RPMI7951 (cell line): Measurements from ENCODE around the gene SLC6A7. TPM values are rescaled to one million over a fixed set of nuclear protein-coding genes. Genes with fewer than 3 reads are reported as not detected.
A peak's percentile ranks its signal among the peaks of the same experiment; 100 is the strongest.

Experiments
- DNase-seq: peaks from one replicate; pipeline ENCODE4 v3.0.0-alpha.2; 2012; ENCODE audit warnings: low read depth
- total RNA-seq: library from RNA; depleted of rRNA; stranded (reverse); fragments of >200 nt; shearing (Covaris generic); gene quantifications from 2 replicates; pipeline ENCODE4 v1.2.3, GENCODE V29; 2014

Gene SLC6A7
- total RNA-seq, 1 experiment from 2014 or later: not detected

DNA sequence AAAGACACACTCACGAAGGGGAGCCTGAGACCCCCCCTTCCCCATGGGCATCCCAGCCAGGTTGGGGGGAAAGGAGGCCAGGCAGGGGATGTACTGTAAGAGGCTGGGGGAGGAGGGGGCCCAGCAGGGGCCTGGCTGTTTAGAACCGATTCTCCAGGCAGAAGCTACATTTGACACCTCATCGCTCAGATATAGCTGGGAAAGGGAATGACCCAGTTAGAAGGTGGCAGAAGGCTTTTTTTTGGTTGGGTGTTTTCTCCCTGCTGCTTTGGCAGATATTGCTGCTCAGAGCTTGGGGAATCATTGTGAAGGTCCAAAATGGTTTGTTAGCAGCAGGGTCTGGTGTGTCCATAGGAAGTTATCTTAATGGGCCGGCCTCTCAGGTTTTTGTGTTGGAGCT is 17.3 kb upstream of the SLC6A7 start:
- DNase-seq: no peak

DNA sequence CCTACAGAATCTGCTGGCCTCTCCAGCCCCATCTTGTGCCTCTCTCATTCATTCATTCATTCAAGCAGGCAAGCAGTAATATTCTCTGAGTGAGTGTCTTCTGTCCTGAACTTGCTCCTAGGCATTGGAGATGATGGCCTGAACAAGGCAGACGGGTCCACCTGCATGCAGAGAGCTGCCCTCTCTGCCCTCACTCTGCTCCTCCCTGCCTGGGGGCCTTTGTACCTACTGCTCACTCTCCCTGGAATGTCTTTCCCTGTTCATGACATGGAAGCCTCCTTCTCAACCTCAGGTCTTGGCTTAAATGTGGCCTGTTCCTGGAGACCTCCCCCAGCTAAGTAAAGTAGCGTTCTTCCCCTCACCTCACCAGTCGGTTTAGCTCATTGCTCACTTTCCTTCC is 16.7 kb upstream of the SLC6A7 start:
- no peak for DNase-seq

DNA sequence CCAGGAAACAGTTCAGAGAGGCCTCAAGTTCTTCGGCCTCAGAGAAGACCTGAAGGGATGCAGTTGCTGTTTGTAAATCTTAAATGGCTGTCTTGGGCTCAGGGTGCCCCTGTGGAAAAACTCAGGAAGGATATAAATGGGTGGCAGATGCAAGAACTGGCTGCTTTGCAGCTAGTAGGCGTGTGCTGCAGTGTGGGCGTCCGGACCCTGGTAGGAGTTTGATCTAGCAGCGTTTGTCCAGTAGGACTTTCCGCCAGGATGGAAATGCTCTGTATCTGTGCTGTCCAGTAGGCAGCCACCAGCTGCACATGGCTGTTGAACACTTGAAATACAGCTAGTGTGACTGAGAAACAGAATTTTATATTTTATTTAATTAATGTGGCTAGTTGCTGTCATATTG is 15.6 kb upstream of the SLC6A7 start:
- DNase-seq: no peak

DNA sequence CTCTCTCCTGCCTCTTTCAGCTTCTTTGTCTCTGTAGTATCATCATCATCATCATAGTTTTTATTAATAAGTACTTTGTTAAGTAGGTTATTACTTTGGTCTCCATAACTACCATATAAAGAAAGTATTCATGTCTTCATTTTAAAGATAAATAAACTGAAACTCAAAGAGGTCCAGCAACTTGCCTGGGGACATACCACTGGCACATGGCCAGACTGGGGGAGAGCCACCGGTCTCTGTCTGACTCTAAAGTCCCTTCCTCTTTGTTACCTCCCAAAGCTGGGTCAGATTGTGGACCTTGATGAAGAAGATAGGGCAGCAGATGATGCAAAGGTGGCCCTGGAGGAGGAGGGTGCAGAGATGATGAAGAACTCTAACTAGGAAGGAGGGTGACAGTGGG is 14.8 kb upstream of the SLC6A7 start:
- peak; percentile 26 for DNase-seq

DNA sequence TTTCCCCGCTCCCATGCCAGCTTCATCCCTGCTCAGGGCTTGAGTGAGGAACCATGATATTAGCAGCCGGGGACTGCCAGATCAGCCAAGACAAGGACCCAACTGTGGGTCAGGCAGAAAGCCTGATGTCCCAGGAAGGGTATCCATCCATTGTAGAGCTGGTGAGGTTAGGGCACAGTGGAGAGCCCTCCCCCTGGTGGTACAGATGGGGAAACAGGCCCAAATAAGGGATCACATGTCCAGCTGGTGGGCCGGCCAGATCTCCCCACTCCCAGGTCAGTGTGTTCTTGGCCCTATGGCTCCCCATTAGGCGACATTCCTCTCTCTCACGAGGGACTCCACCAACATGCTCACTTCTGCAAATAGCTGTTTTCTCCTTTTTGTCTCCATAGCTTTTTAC is 14.3 kb upstream of the SLC6A7 start:
- DNase-seq: peak; percentile 65

DNA sequence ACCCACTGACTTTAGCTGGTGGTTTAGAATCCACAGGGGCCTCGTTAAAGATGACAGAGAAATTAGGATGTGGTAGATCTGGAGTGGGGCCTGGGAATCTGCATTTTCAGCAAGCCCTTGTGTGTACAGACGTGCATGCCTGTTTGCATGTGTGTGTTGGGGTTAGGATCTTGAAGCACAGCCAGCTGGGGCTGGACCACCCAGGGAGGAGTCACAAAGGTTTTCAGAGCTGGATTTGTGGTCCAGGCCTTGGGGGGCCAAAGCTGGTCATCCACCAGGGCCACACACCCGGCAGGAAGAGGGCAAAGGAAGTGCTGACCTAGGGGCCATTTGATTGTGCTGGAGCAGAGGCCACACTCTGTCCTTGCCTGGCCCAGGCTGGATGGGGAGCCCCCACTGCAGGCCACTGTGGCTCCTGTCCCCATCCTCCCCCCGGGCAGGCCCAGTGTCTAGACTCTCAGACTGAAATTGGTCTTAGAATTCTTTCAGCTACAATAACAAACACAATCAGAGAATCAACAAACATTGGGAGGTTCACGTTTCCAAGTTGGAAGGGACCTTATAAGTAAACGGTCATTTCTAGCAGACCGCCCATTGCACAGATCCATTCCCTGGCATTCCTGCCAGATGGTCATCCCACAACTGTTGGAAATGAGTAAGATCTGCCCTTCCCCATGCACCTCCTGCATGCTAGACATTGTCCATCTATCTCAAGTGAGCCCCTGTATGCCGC is 13.0 kb upstream of the SLC6A7 start:
- DNase-seq: no peak

DNA sequence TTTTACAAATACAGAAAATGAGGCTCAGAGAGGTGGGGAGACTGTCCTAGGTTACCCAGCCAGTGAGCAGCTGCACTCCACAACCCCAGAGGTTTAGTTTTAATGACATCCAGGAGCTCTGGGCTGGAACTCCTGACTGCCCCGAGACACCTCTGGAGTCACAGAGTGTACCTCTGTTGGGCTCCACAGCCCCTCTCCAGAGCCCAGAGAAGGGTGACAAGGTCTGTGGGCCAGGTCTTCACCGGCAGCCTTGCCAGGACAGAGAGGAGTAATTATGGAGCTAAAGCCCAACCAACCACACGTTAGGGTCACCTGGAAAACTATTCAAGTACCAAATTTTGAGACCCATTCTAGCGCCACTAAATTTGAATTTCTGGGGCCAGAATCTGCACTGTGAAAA is 12.1 kb upstream of the SLC6A7 start:
- DNase-seq: no peak

DNA sequence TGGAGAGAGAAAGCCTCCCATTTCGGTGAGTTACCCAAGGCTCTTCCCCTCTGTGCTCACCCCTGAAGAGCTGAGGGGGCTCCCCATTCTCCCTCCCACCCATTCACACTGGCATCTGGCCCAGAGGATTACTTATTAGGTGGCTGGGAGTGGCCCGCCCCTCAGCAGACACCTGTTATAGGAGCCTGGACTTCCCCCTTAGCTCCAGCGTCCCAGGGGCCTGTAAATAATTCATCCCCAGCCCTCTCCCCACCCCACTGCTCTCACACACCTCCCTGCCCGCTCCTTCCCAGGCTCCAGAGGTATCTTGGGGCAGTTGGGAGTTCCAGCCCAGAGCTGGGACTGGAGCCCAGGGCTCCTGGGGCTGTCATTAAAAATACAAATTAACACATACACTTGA is 11.6 kb upstream of the SLC6A7 start:
- no peak for DNase-seq

DNA sequence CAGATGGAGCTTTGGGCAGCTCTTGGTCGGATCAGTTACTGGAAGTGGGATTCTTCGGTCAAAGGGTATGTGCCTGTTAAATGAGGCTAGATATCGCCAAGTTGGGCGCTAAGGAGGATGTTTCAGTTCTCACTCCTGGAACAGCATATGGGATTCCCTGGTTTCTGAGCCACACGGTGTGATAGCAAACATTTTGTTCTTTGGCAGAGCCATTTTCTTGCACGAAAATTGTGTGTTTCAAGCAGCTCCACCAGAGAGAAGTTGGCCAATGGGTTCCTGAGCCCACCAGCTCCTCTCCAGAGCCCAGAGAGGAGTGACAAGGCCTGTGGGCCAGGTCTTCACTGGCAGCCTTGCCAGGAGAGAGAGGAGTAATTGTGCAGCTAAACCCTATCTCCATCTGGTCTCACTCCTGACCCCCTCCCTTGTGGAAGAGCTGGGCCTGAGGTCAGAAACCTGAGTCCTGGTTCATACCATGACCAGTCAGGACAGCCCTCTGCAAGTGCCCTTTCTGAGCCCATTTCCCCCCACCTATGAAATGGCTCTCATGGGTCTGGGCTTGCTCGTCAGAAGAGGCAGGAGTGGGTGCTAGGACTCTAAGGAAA is 10.7 kb upstream of the SLC6A7 start:
- no peak for DNase-seq

DNA sequence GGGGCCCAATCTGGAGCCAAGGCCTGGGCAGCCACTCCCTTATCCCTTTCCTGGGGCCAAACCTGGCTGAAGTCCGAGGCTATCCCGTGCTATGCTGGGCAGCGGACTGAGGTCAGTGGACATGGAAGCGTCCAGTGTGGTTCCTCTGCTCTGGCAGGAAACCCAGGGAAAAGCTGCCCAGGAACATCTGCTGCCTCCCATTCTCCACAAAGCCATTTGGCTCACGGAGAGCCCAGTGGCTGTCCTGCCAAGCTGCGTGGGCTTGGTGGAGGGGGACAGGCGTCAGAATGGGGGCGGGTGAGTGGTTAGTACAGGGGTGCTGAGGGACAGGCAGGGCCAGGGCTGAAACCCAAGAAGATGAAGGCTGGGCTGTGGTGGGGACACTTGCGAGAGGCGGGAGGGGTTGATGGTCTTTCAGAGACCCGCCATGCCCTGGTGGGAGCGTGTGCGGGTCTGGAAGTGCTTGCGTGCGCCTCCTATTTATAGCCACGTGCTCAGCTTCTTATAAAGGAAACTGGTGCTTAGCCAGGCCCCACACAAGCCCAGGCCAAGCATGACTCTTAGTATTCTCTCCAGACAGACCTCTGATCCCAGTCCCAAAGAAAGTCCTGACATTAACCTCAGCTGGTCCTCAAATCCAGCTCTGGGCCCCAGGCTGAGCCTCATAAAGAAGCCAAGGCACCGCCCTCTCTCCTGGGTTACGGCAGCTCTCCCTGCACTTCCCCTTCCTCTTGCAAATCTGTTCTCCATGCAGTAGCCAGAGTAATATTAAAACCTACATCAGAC is 9.4 kb upstream of the SLC6A7 start:
- DNase-seq: no peak

DNA sequence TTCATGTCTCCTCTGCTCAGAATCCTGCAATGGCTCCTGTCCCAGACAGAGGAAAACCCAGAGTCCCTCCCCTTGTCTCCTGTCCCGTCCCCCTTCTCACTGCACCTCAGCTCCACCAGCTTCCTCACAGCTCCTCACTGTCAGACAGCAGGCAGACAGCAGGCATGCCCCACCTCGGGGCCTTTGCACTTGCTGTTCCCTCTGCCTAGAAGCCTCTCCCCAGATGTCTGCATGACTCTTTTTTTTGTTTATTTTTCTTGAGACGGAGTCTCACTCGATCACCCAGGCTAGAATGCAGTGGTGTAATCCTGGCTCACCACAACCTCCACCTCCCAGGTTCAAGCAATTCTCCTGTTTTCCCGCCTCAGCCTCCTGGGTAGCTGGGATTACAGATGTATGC is 8.8 kb upstream of the SLC6A7 start:
- peak; percentile 19 for DNase-seq

DNA sequence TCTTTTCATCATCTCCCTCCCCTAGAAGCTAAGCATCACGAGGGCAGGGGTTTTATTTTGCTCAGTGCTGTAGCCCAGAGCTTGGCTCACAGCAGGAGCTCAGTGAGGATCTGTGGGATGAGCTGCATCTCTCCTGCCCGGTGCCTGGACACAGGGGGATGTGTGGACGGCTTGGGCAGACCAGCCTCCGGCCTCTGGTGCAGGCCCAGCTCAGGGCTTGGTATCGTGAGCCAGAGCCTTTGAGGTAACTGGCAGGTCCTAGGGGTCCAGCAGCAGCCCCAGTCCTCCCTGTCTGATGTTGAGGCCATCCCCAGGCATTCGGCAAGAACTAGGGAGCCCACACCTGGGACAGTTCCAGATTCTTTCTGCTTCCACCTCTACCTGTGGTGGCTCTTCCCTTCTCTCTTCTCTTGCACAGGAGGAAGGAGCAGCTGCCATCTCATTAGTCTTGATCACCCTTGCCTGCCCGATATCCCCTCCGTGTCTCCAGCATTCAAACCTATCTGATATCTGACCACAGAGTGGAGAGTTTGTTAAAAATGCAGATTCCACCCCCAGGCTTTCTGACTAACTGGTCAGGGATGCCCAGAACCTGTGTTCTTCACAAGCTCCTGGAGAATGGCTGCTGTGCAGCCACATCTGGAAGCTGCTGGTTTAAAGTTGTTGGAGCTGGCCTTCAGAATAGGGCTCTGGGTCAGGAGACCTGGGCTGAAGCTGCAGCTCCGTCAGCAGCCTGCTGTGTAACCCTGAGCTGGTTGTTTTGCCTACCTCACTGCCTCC is 7.9 kb upstream of the SLC6A7 start:
- DNase-seq: no peak

DNA sequence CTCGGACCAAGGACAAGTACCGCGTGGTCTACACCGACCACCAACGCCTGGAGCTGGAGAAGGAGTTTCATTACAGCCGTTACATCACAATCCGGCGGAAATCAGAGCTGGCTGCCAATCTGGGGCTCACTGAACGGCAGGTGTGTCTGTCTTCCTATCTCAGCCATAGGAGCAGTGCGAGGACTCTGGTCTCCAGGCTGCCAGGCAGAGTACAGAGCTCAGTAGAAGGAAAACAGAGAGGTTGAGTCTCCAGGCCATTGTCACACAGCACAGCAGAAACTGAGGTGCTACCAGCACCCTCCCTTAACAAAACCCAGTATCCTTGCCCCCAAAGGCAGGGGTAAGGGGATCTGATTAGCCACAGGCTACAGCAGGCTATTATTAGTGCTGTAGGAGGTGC is 7.1 kb upstream of the SLC6A7 start:
- no peak for DNase-seq

DNA sequence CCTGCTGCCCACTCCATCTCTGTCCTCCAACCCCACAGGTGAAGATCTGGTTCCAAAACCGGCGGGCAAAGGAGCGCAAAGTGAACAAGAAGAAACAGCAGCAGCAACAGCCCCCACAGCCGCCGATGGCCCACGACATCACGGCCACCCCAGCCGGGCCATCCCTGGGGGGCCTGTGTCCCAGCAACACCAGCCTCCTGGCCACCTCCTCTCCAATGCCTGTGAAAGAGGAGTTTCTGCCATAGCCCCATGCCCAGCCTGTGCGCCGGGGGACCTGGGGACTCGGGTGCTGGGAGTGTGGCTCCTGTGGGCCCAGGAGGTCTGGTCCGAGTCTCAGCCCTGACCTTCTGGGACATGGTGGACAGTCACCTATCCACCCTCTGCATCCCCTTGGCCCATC is 6.4 kb upstream of the SLC6A7 start:
- no peak for DNase-seq

DNA sequence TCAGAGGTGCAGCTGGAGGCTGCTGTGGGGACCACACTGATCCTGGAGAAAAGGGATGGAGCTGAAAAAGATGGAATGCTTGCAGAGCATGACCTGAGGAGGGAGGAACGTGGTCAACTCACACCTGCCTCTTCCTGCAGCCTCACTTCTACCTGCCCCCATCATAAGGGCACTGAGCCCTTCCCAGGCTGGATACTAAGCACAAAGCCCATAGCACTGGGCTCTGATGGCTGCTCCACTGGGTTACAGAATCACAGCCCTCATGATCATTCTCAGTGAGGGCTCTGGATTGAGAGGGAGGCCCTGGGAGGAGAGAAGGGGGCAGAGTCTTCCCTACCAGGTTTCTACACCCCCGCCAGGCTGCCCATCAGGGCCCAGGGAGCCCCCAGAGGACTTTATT is 5.9 kb upstream of the SLC6A7 start:
- no peak for DNase-seq

DNA sequence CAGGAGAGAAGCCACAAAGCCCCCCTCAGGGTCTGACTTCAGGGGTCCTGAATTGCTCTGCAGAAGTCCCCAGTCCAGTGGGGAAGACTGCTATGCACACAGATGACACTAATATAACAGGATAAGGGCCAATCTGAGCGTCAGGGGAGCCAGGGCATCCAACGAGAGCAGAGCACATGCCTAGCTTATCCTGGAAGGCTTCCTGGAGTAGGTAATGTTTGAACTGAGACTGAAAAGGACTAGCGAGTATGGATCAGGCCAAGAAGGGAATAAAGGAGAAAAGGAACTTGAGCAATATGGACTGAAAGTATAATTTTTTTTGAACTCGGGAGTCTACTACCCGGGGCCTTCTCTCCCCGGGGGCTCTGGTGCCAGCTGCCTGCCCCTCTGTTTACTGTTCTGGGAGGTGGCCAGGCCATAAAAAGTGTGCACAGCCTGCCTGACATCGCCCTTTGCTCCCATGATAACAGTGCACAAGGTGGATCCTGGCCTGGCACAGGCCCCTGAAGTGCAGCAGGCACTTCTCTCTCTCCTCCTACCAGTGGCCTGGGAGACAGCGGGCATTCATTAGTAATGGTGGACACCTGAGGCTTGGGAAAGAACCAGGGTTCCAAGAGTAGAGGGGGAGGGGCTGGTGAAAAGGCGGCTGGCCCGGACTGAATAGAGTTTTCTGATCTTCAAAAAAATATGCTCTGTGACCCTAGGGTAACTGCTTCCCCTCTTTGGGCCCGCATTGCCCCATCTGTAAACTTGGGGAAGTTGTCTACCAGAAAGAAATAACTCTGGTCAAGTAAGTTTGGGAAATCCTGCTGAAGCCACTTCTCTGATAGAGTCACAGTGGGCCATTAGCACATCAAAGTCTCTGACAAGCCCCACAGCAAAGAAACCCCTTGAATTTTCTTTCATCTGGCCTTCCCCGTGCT is 4.6 kb upstream of the SLC6A7 start:
- DNase-seq: no peak

DNA sequence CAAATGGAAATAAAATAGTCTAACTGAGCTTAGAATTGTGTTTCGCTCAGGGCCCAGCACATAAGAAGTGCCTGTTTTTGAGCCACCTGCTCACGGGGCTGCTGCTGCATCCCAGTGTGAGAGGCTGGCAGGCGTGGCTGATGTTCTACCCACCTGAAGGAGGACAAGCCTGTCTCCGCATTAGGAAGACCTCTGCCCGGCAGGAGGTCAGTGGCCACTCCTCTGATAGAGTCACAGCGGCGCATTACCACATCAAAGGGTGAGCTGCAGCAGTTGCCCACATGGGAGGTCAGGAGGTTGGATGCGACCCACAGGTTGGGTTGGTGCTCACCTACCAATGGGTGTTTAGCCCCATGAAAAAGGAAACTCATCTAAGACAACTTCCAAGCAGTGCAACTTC is 3.7 kb upstream of the SLC6A7 start:
- no peak for DNase-seq

DNA sequence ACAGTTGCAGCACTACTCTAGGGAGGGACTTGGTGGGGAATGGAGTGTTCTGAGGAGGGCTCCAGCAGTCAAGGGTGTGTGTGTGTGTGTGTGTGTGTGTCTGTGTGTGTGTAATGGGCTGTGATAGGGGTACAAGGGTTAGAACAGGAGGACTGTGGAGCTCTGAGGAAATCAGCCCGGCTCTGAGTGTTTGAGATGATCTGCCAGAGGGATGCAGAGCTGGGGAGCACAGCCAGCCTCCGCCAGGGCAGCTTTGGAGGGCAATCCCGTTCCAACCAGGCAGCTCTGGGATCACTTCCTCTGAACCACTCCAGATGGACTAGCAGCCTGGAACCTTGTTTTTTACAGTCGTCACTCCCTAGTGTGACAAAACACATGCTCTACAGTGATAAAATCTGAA is 3.0 kb upstream of the SLC6A7 start:
- DNase-seq: no peak

DNA sequence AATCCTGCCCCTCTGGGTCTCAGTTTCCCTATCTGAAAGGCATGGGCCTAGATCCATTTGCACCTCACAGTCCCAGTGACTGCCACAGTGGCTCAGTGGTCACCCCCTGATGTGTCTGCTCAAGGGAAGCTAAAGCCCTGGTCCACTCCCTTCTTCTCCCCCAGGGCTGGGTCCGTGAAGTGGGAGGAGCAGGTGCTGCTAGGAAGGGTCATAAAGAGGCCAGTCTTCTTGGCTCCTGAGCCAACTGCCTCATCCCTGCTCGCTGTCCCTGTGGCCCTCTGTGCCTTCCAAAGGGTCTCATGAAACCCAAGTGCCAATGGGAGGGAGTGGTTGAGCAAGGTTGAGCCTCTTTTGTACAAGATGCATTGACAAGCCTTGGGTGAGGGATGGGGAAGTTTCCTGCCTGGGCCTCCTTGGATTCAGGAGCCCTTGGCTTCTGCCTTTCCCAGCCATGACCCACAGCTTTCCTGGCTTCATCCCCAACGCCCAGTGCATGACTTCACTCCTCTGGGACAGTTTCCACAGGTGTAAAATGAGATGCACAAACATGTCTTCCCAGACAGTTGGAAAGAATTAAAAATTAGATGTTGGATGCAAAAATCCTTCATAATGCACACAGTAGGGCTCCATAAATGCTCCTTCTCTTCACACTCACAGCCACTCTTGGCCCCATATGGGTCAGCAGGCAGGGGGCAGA is 1.6 kb upstream of the SLC6A7 start:
- DNase-seq: no peak

DNA sequence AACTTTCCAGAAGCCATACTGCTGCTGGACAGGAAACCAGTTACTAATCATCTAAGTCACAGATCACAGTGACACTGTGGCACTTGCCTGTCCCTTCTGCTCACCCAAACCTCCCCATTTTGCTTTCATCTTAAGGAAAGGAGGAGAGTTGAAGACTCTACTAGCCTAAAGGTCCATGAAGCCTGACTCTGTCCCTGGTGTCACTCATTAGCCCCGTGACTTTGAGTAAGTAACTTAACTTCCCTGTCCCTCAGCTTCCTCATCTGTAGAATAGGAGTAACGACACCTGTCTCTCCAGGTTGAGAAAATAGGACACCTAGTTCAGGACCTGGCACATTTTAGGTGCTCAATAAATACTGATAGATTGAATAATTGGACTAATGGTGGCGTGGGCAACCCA is 536 bp upstream of the SLC6A7 start:
- DNase-seq: no peak
